ENCODE results near the gene SUGCT.
"Not testable (repeated sequence)": the region's sequence is repeated elsewhere in the genome, so short reads cannot be mapped to it uniquely, and the experiment has no call there.

Gene SUGCT

DNA sequence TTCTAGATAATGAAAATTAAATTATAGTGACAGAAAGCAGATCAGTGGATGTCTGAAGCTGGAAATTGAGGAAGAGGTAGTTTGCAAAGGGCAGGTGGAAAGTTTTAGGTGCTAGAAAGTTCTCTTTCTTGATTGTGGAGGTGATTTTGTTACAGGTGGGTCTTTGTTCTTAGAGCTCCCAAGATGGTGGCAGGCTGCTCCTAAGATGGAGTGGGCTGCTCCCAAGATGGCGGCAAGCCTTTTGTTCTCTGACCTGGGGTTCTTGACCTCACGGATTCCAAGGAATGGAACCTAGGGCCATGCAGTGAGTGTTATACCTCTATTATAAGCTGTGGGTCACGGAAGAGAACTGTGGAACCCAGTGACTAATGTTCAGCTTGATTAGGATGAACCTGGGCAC lies 32.5 kb downstream of the SUGCT start:
- no peak overlapping the region for H3K4me3 ChIP-seq (replicated peaks; ENCODE audit: low read depth, low read length)
- no peak for DNase-seq (ENCODE audit: extremely low read depth, low read depth)
- TF ChIP-seq CTCF (IDR thresholded peaks at IDR 0.05; ENCODE audit: low read depth, low read length, missing control alignments) = no peak

- not testable (repeated sequence) for DNase-seq (ENCODE audit: extremely low read depth, low read depth); H3K4me3 ChIP-seq (replicated peaks; ENCODE audit: low read depth, low read length)
These were observed 33.5 kb downstream of the SUGCT start for GRCh38 chr7:40168266-40168665.

DNA sequence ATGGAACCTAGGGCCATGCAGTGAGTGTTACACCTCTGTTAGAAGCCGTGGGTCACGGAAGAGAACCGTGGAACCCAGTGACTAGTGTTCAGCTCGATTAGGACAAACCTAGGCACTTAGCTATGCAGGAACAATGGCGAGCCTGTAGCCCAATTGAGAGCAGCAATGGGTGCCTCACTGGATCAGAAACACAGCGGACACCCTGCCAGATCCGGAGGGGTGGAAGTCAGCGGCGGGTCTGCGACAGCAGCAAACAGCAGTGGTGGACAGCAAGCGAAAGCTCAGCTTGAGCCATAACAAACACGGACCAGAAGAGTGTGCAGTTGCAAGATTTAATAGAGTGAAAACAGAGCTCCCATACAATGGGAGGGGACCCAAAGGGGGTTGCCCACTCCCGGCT lies 38.3 kb downstream of the SUGCT start:
- not testable (repeated sequence) for DNase-seq (ENCODE audit: extremely low read depth, low read depth); H3K4me3 ChIP-seq (replicated peaks; ENCODE audit: low read depth, low read length)

- DNase-seq (ENCODE audit: extremely low read depth, low read depth); H3K4me3 ChIP-seq (replicated peaks; ENCODE audit: low read depth, low read length): not testable (repeated sequence)
These were observed 40.5 kb downstream of the SUGCT start for GRCh38 chr7:40175256-40175655.

DNA sequence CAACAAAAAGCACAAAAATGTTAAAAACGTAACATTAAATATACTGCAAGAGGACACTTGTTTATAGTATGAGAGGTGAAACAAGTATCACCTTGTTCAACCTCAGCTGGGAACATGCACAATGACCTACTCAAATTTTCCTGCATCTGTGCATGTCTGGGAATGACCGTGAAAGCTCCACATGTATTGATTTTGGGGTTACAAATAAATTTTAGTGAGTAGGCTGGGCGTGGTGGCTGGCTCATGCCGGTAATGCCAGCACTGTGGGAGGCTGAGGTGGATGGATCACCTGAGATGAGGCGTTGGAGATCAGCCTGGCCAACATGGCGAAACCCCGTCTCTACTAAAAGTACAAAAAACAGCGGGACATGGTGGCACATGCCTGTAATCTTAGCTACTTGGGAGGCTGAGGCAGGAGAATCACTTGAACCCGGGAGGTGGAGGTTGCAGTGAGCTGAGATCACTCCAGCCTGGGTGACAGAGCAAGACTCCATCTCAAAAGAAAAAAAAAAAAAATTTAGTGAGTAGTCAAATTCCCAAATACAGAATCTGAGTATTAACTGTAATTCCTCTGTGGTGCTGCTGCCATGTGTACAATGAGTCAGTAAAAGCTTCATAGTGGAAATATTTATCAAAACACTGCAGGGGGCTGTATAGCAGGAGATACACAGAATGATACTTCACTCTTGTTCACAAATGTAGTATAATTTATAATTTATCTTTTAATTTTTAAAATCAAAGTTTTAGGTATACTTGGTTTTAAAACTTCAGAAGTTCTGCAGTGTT lies 41.1 kb downstream of the SUGCT start:
- DNase-seq (ENCODE audit: extremely low read depth, low read depth) = no peak
- no peak overlapping the region for H3K4me3 ChIP-seq (replicated peaks; ENCODE audit: low read depth, low read length)
- no peak for TF ChIP-seq CTCF (IDR thresholded peaks at IDR 0.05; ENCODE audit: low read depth, low read length, missing control alignments)

- TF ChIP-seq CTCF (IDR thresholded peaks at IDR 0.05; ENCODE audit: low read depth, low read length, missing control alignments) = no peak
- H3K4me3 ChIP-seq (replicated peaks; ENCODE audit: low read depth, low read length) = no peak overlapping the region
- no peak for DNase-seq (ENCODE audit: extremely low read depth, low read depth)
These were observed 42.3 kb downstream of the SUGCT start for GRCh38 chr7:40177071-40177470.

DNA sequence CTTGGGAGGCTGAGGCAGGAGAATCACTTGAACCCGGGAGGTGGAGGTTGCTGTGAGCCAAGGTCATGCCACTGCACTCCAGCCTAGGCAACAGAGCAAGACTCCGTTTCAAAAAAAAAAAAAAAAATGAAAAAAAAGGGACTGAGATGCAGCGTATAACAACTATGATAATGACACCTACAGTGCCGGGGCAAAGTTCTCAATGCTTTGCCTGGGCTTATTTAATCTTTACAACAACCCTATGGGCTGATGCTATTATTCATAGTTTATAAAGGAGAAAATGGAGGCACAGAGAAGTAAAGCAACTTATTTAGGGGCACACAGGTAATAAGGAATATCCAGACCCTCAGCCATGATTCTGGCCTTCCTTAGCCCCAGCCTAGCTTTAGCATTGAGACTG lies 47.6 kb downstream of the SUGCT start:
- no peak overlapping the region for H3K4me3 ChIP-seq (replicated peaks; ENCODE audit: low read depth, low read length)
- DNase-seq (ENCODE audit: extremely low read depth, low read depth) = no peak
- TF ChIP-seq CTCF (IDR thresholded peaks at IDR 0.05; ENCODE audit: low read depth, low read length, missing control alignments) = no peak

- TF ChIP-seq CTCF (IDR thresholded peaks at IDR 0.05; ENCODE audit: low read depth, low read length, missing control alignments) = no peak
- DNase-seq (ENCODE audit: extremely low read depth, low read depth) = no peak
- no peak overlapping the region for H3K4me3 ChIP-seq (replicated peaks; ENCODE audit: low read depth, low read length)
These were observed 51.8 kb downstream of the SUGCT start for GRCh38 chr7:40186586-40186985.
